Mucosa of rectum (tissue), 2 donors: Measurements from ENCODE around the gene AGL.

Experiments
- H3K27ac ChIP-seq, 2 donors: one replicate each; pipeline ENCODE4 v1.7.0; 2013; ENCODE audit warnings: inconsistent platforms in 2 of 2, low read depth in 2 of 2, low read length in 2 of 2
- H3K27me3 ChIP-seq, 2 donors: one replicate each; pipeline ENCODE4 v1.7.0; 2013; ENCODE audit warnings: low read length in 2 of 2; ENCODE audit not compliant: control insufficient read depth in 2 of 2, insufficient read depth in 2 of 2
- H3K36me3 ChIP-seq, 2 donors: one replicate each; pipeline ENCODE4 v1.7.0; 2013; ENCODE audit warnings: low read length in 2 of 2; ENCODE audit not compliant: control insufficient read depth in 2 of 2, insufficient read depth in 2 of 2
- H3K4me1 ChIP-seq, 2 donors: one replicate each; pipeline ENCODE4 v1.7.0; 2013; ENCODE audit warnings: low read length in 2 of 2, mild to moderate bottlenecking in 1 of 2; ENCODE audit not compliant: control insufficient read depth in 2 of 2, insufficient read depth in 2 of 2
- H3K4me3 ChIP-seq, 2 donors: one replicate each; pipeline ENCODE4 v1.7.0; 2013; ENCODE audit warnings: low read length in 2 of 2
- H3K9ac ChIP-seq, 2 donors: one replicate each; pipeline ENCODE4 v1.7.0; 2013; ENCODE audit warnings: low read length in 2 of 2, low read depth in 1 of 2, mild to moderate bottlenecking in 1 of 2
- H3K9me3 ChIP-seq, 2 donors: one replicate each; pipeline ENCODE4 v1.7.0; 2013; ENCODE audit warnings: low read length in 2 of 2; ENCODE audit not compliant: control insufficient read depth in 2 of 2
- donor health status: healthy.
- donor health status: Normal muscosa, but diverticular disease.

AGL gene

GRCh38 chr1:99849744-99850458 lies at the start of gene AGL:
Gene AGL, plus strand, starts transcription at chr1:99850361. Its CDS starts 682 bp downstream, at chr1:99851043.
- Histone ChIP-seq H3K36me3 (peaks cover 0 to 7% of the 10 kb centered on the region in 2 donors), H3K27ac (peak within 1 kb of the TSS; percentile 89 to 91), H3K9me3 (no peaks in the 10 kb centered on the region), H3K4me1 (peaks cover 5 to 7% of the 10 kb centered on the region in 2 donors), H3K9ac (peak within 1 kb of the TSS; percentile 87 to 90), H3K27me3 (no peaks in the 10 kb centered on the region), H3K4me3 (peak within 1 kb of the TSS; percentile 83 to 97)

DNA sequence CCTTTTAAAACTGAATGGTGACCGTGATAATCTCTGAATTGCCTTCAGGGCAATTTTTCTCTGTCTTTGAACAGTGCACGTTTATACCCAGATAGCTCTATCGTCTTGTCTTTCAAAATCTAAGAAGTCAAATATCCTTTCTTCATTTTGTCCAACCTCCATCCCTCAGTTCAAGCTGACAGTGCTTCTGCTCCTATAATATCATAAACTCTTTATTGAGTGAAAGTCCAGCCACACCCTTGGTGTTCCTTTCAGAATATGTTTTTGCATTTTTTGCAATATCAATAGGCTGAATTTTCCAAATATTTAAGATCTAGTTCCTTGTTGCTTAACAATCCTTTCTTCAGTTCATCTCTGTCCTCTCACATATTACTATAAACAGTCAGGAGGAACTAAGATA lies 48.6 kb upstream of the AGL start:
- no peaks in the 10 kb centered on the region for H3K36me3 ChIP-seq
- no peak overlapping the region for H3K4me3 ChIP-seq
- no peaks in the 10 kb centered on the region for H3K9me3 ChIP-seq
- no peak overlapping the region for H3K27ac ChIP-seq
- no peak overlapping the region for H3K9ac ChIP-seq
- peaks cover 0 to 8% of the 10 kb centered on the region in 2 donors for H3K4me1 ChIP-seq
- H3K27me3 ChIP-seq = no peaks in the 10 kb centered on the region

DNA sequence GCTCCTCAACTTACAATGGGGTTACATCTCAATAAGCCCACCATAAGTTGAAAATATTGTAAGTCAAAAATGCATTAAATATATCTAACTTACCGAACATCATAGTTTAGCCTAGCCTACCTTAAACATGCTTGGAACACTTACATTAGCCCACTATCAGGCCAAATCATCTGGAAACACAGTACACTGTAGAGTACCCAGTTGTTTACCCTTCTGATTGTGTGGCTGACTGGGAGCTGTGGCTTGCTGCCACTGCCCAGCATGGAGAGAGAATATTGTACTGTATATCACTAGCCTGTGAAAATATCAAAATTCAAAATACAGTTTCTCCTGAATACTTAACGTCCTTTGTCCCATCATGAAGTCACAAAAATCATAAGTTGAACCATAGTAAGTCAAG lies 43.3 kb upstream of the AGL start:
- no peak overlapping the region for H3K27ac ChIP-seq
- no peak overlapping the region for H3K4me3 ChIP-seq
- no peak overlapping the region for H3K9ac ChIP-seq
- H3K36me3 ChIP-seq = no peaks in the 10 kb centered on the region
- no peaks in the 10 kb centered on the region for H3K9me3 ChIP-seq
- H3K27me3 ChIP-seq = no peaks in the 10 kb centered on the region
- peaks cover 0 to under 1% of the 10 kb centered on the region in 2 donors for H3K4me1 ChIP-seq

DNA sequence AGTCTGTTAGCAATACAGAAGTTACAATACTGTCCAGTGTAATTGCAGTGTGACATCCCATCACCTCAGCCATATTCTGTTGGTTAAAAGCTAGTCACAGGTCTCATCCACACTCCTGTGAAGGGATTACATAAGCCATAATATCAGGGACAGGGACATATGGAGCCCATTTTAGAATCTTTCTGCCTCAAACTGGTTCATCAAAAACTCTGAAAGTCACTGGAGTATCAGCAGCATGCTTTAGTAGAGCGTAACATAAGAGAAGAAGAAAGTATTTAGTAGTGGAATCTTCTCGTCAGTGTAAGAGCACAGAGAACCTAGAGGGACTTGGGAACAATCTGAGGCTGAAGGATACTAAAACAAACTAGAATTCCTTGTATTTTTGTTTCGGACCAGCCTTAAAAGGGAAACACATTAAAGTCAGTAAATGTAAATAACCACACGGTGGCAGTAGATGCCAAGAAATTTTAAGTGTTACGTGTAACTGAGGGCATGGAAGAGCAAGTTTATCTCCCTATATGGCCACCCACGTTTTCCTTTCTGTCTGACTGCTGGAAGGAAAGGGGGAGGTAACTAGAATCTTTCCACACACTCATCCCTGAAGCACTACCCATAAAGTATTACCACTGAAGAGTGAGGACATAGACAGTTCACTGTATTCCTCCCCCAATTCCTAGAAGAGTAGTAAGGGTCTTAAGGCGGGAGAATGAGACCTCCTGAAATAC lies 41.6 kb upstream of the AGL start:
- no peaks in the 10 kb centered on the region for H3K4me1 ChIP-seq
- H3K9ac ChIP-seq = peak overlapping the region in 1 of 2 donors; percentile 21
- H3K27me3 ChIP-seq = no peaks in the 10 kb centered on the region
- no peaks in the 10 kb centered on the region for H3K9me3 ChIP-seq
- no peak overlapping the region for H3K27ac ChIP-seq
- H3K36me3 ChIP-seq = no peaks in the 10 kb centered on the region
- H3K4me3 ChIP-seq = no peak overlapping the region

DNA sequence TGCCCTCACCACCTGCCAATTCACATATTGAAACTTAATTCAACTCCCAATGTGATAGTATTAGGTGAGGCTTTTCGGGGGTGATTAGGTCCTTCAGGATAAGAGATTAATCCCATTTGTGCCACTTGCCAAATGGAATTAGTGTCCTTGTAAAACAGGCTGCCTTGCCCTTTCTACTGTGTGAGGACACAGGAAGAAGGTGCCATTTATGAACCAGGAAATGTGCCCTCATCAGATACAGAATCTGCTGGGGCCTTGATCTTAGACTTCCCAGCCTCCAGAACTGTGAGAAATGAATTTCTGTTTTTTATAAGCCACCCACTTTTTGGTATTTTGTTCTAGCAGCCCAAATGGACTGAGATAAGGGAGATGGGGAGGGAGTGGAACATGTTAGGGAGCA lies 39.1 kb upstream of the AGL start:
- Histone ChIP-seq H3K27ac (no peak overlapping the region), H3K4me1 (no peaks in the 10 kb centered on the region), H3K9me3 (no peaks in the 10 kb centered on the region), H3K4me3 (no peak overlapping the region), H3K27me3 (no peaks in the 10 kb centered on the region), H3K36me3 (no peaks in the 10 kb centered on the region), H3K9ac (no peak overlapping the region)

GRCh38 chr1:99811747-99812146 lies 38.4 kb upstream of the AGL start:
- H3K27ac ChIP-seq = no peak overlapping the region
- H3K9ac ChIP-seq = no peak overlapping the region
- no peaks in the 10 kb centered on the region for H3K9me3 ChIP-seq
- no peaks in the 10 kb centered on the region for H3K36me3 ChIP-seq
- H3K4me1 ChIP-seq = no peaks in the 10 kb centered on the region
- no peak overlapping the region for H3K4me3 ChIP-seq
- no peaks in the 10 kb centered on the region for H3K27me3 ChIP-seq

DNA sequence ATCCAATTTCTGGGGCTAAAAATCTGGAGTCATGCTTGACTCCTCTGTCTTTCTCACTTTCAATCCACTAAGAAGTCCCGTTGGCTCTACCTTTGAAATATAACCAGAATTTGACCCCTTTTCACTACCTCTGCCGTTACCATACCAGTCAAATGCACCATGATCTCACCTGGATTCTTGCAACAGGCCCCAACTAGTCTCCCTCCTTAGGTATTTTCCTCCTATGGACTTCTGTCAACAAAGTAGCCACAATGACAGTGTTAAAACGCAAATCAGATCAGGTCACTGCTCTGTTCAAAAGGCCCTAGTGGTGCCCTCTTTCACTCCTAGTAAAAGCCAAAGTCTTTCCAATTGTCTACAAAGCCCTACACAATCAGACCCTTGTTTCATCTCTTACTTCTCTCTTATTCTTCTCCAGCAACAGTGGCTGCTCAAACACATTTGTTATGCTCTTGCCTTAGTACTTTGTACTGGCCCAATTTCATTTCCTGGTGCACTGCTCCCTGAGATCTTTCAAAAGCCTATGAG lies 35.7 kb upstream of the AGL start:
- H3K9ac ChIP-seq = no peak overlapping the region
- H3K27ac ChIP-seq = no peak overlapping the region
- H3K9me3 ChIP-seq = no peaks in the 10 kb centered on the region
- H3K4me3 ChIP-seq = no peak overlapping the region
- no peaks in the 10 kb centered on the region for H3K36me3 ChIP-seq
- H3K27me3 ChIP-seq = no peaks in the 10 kb centered on the region
- no peaks in the 10 kb centered on the region for H3K4me1 ChIP-seq

- Histone ChIP-seq H3K27me3 (no peaks in the 10 kb centered on the region), H3K36me3 (no peaks in the 10 kb centered on the region), H3K9ac (no peak overlapping the region), H3K4me1 (no peaks in the 10 kb centered on the region), H3K4me3 (no peak overlapping the region), H3K9me3 (no peaks in the 10 kb centered on the region), H3K27ac (no peak overlapping the region)
Observed at GRCh38 chr1:99816656-99817055, 33.5 kb upstream of the AGL start.

- H3K27me3 ChIP-seq = no peaks in the 10 kb centered on the region
- no peak overlapping the region for H3K27ac ChIP-seq
- H3K9me3 ChIP-seq = no peaks in the 10 kb centered on the region
- no peaks in the 10 kb centered on the region for H3K4me1 ChIP-seq
- no peak overlapping the region for H3K9ac ChIP-seq
- H3K4me3 ChIP-seq = no peak overlapping the region
- H3K36me3 ChIP-seq = no peaks in the 10 kb centered on the region
Observed at GRCh38 chr1:99818063-99818699, 32.0 kb upstream of the AGL start.

DNA sequence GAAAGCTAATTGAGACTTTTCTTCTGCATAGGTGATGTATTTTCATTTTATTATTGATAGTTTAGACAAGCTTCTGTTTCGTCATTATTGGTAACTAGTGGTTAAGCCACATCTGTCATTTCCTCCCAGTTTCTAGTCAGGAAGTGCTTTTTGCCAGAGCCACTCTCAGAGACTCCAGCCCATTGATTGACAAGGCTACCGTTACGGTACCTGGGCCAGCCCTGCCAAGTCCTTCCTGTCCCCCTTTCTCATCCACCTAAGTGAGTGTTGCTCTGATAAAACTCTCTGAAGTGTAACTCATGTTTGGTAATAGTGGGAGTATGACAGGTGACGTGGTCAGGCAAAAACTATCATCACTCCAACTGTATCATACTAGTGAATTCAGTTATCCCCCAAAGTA lies 29.6 kb upstream of the AGL start:
- Histone ChIP-seq H3K27me3 (no peaks in the 10 kb centered on the region), H3K36me3 (no peaks in the 10 kb centered on the region), H3K4me3 (no peak overlapping the region), H3K27ac (no peak overlapping the region), H3K9ac (no peak overlapping the region), H3K4me1 (no peaks in the 10 kb centered on the region), H3K9me3 (no peaks in the 10 kb centered on the region)
